ENCODE measurements around the gene ORC3. TPM values are rescaled to one million over a fixed set of nuclear protein-coding genes. Genes with fewer than 3 reads are reported as not detected.
"Not testable (repeated sequence)": the region's sequence is repeated elsewhere in the genome, so short reads cannot be mapped to it uniquely, and the experiment has no call there.

The ORC3 gene
- total RNA-seq, 2 experiments from 2014 or later = 34.2 to 34.8 TPM

DNA sequence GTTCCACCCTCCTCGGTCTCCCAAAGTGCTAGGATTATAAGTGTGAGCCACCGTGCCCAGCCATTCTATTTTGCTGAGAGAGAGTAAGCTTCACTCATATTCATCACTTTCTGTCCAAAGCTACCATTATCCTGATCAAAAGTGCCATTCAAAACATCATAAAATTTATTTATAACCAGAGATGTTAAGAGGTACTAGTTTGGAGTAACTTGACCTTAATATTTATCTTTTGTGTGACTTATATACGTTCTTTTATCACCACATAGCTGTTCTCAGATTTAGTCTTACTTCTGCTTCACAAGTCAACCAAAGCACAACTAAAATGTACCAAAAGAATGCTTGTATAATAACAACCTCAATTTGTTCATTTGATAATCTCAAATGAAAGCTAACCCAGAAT is 94.0 kb downstream of the ORC3 start:
- ChIA-PET CTCF (no interaction called here), POLR2A (no interaction called here)

- ChIA-PET CTCF (no interaction called here), POLR2A (no interaction called here)
Observed at GRCh38 chr6:87684895-87685654, 95.1 kb downstream of the ORC3 start.

DNA sequence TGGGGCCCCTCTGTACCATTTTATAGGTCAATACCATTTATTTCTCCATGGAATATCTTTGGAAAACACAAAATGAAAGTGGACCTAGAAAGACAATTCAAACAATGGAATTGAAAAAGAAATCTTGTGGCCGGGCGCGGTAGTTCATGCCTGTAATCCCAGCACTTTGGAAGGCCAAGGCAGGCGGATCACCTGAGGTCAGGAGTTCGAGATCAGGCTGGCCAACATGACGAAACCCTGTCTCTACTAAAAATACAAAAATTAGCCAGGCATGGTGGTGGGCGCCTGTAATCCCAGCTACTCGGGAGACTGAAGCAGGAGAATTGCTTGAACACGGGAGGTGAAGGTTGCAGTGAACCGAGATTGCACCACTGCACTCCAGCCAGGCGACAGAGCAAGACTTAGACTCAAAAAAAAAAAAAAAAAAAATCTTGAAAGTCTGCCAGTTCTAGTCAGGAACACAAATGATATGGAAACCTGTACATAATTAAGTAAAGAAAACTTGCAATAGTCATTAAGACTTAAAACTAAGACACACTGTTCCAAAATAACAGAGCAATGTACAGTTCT is 96.8 kb downstream of the ORC3 start:
- POLR2A ChIA-PET = interaction anchor here (1.1 kb wide), 1 partner anchor 13 kb away, joined by 3 read pairs; no protein-coding TSS in a partner anchor
- CTCF ChIA-PET = not testable (repeated sequence)

- ChIA-PET POLR2A (no interaction called here), CTCF (no interaction called here)
Observed at GRCh38 chr6:87687296-87687695, 97.4 kb downstream of the ORC3 start.

DNA sequence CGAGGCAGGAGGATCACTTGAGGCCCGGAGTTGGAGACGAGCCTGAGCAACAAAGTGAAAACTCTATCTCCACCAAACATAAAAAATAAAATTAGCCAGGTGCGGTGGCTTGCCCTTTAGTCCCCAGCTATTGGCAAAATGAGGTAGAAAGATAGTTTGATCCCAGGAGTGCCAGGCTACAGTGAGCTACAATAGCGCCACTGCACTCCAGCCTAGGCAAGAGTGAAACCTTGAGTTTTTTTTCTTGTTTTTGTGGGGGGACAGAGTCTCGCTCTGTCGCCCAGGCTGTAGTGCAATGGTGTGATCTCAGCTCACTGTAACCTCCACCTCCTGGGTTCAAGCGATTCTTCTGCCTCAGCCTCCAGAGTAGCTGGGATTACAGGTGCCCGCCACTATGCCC is 98.0 kb downstream of the ORC3 start:
- CTCF ChIA-PET, POLR2A ChIA-PET: not testable (repeated sequence)

DNA sequence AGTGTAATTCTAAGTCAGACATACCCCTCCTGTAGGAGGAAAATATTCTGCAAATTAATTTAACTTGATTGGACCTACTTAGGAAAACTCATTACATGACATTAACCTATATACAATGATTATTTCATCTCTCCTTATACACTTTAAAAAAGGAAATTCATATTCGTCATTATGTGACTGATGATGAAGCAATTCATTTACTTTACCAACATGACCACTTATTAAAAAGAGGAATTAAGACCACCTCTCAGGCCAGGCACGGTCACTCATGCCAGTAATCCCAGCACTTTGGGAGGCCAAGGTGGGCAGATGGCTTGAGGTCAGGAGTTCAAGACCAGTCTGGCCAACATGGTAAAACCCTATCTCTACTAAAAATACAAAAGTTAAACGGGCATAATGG is 100.5 kb downstream of the ORC3 start:
- CTCF ChIA-PET = no interaction called here

DNA sequence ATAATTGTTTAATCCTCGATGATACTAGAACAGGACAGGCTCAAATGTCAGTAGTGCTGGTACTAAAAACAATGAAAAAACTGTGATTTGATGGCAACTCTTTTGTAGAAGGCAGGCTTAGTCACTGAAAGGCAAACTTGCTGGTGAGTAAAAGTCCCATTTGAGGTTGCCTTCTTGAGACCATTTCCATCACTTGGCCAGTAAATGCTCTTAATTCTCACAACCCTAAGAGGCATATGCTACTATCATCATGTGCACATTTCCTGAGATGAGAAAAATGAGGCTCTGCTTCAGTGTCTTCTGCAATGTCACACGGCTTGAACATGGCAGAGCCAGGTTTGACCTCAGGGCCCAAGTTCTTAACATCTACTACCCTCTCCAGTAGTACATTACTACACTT is 102.2 kb downstream of the ORC3 start:
- CTCF ChIA-PET = no interaction called here
- POLR2A ChIA-PET = no interaction called here

More for the DNA sequence above, 100.5 kb downstream of the ORC3 start:
- POLR2A ChIA-PET = interaction anchor here (0.7 kb wide), 1 partner anchor 412 kb away, joined by 3 read pairs; no protein-coding TSS in a partner anchor

GRCh38 chr6:87696817-87697216 is 106.9 kb downstream of the ORC3 start:
- POLR2A ChIA-PET = interaction anchor here (0.6 to 0.9 kb wide), 4 partner anchors 36 to 104 kb away, joined by 3 to 4 read pairs (median 3); no protein-coding TSS in a partner anchor
- CTCF ChIA-PET = not testable (repeated sequence)

DNA sequence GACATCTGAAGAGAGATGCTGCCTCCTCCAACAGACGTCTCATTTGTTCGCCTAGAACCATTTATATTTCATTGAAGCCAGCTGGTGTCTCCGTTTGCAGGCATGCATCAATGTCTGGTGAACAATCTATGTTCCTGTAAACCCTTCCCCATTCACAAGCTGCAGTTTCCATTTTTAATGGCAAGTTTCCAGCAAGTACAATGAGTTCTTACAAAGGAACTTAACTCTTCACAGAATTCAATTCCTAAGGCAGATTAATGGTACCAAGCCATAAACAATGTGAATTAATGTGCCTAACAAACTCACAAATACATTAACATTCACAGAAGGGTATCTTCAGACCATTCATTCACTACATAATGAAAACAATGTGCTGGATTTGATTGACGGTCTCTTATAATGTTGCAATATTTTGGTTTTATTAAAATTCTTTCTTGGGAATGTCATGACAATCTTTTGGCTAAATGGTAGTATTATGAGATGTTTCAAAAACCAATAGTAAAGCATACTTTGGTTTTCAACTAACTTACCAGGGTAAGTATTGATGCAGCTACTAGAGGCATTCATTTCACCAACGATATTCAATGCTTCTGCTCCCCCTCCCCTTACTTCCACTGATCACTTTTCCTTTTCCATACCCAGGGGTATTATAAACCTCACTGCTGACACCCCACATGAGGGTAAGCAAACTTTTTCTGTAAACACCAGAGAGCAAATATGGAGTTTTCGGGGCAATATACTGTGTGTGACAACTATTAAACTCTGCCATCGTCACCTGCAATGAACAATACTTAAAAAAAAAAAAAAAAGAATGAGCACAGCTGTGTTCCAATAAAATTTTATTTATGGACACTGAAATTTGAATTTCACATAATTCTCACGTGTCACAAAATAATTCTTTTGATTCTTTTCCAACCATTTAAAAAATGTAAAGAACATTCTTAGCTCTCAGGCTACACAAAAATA is 107.9 kb downstream of the ORC3 start:
- POLR2A ChIA-PET = interaction anchor here (0.5 to 1.0 kb wide), 7 partner anchors 20 to 118 kb away, joined by 3 to 4 read pairs (median 3); partner anchors contain the start of genes ORC3 and RARS2
- CTCF ChIA-PET = interaction anchor here (0.5 to 0.6 kb wide), 2 partner anchors 98 to 500 kb away, joined by 3 read pairs; no protein-coding TSS in a partner anchor

GRCh38 chr6:87698547-87699006 is 108.6 kb downstream of the ORC3 start:
- CTCF ChIA-PET = interaction anchor here (0.6 kb wide), 1 partner anchor 501 kb away, joined by 3 read pairs; no protein-coding TSS in a partner anchor
- POLR2A ChIA-PET = interaction anchor here (1.0 kb wide), 1 partner anchor 20 kb away, joined by 3 read pairs; no protein-coding TSS in a partner anchor

DNA sequence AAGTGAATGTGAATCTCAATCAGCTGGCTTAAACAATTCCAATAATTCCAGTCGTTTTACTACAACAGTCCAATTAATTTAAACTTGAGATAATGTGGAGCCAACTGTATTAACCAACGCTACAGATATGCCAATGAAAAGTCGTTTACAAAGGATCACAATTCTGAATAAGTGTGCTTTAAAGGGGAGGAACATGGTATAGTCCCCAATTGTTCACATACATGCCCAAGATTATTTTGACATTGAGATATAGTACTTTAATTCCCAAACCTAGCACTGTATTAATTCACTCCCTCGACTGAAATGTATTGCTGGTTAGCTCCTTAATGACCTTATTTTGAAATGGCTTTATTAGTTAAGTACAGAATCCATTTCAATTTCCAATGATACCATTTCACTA is 109.6 kb downstream of the ORC3 start:
- CTCF ChIA-PET = no interaction called here

GRCh38 chr6:87700397-87701343 is 110.7 kb downstream of the ORC3 start:
- POLR2A ChIA-PET = interaction anchor here (0.6 to 2.6 kb wide), 9 partner anchors 14 to 1310 kb away, joined by 3 to 10 read pairs (median 5); partner anchors contain the start of genes ORC3 and RARS2
- CTCF ChIA-PET = no interaction called here

More for the DNA sequence above, 109.6 kb downstream of the ORC3 start:
- POLR2A ChIA-PET = interaction anchor here (0.6 to 1.4 kb wide), 6 partner anchors 13 to 1311 kb away, joined by 3 to 10 read pairs (median 6); no protein-coding TSS in a partner anchor

DNA sequence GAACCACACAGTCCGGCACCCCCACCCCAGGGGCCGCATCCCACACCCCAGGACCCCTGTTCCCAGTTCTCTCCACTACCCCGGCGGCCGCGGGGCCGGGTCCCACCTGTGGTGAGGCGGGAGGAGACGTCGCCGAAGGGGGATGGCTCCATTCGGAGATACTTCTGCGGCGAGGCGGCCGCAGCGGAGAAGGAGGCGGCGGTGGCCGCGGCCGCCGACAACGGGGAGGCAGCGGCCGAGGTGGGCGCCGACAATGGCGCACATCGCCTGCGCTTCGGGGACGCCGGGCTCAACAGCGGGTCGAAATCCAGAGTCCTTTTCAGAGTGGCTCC is 111.4 kb downstream of the ORC3 start:
- ChIA-PET POLR2A (interaction anchor here (0.6 to 2.6 kb wide), 8 partner anchors 13 to 112 kb away, joined by 3 to 8 read pairs (median 4); partner anchors contain the start of genes ORC3 and RARS2), CTCF (no interaction called here)

- ChIA-PET POLR2A (interaction anchor here (0.6 to 2.6 kb wide), 10 partner anchors 12 to 113 kb away, joined by 3 to 8 read pairs (median 4); partner anchors contain the start of genes ORC3 and RARS2), CTCF (interaction anchor here (0.8 kb wide), 1 partner anchor 55 kb away, joined by 3 read pairs; no protein-coding TSS in a partner anchor)
Observed at GRCh38 chr6:87701676-87702588, 112.0 kb downstream of the ORC3 start, which contains the start of gene AKIRIN2. Gene AKIRIN2 (minus strand): TSS chr6:87702233. CDS start chr6:87701684, 549 bp downstream.

GRCh38 chr6:87702589-87702945 is 112.6 kb downstream of the ORC3 start:
- ChIA-PET POLR2A (interaction anchor here (0.7 to 2.6 kb wide), 4 partner anchors 12 to 35 kb away, joined by 4 to 8 read pairs (median 5); no protein-coding TSS in a partner anchor), CTCF (interaction anchor here (0.8 kb wide), 1 partner anchor 54 kb away, joined by 3 read pairs; no protein-coding TSS in a partner anchor)

GRCh38 chr6:87703039-87703438 is 113.1 kb downstream of the ORC3 start:
- CTCF ChIA-PET = not testable (repeated sequence)
- POLR2A ChIA-PET = interaction anchor here (1.1 to 2.6 kb wide), 2 partner anchors 11 to 16 kb away, joined by 4 to 8 read pairs; no protein-coding TSS in a partner anchor

Measured in activated CD8-positive, alpha-beta memory T cell treated with anti-CD3 and anti-CD28 coated beads for 36 hours (primary cell).